Measurements from ENCODE around the gene H1-8.
"Not testable (repeated sequence)": the region's sequence is repeated elsewhere in the genome, so short reads cannot be mapped to it uniquely, and the experiment has no call there.

The H1-8 gene

DNA sequence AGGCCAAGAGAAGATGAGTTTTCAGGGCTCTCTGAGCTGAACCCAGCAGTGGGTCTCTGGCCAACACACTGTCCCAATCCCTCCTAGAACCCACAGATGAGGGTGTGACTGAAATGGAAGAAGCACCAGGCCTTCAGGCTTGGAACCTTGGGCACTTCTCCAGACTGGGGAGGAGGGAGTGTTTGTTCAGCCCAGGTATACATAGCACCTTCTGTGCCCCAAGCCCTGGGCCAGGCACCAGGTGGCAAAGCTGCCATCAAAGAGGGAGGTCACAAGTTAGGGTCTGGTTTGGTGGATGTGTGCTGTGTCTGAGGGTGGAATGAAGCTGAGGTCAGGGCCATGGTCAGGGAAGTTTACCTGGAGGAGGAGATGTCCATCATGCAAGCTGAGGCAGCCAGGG lies 30.4 kb upstream of the H1-8 start:
- DNase-seq (ENCODE audit: low read depth) = no peak
- TF ChIP-seq, protein P1, sequence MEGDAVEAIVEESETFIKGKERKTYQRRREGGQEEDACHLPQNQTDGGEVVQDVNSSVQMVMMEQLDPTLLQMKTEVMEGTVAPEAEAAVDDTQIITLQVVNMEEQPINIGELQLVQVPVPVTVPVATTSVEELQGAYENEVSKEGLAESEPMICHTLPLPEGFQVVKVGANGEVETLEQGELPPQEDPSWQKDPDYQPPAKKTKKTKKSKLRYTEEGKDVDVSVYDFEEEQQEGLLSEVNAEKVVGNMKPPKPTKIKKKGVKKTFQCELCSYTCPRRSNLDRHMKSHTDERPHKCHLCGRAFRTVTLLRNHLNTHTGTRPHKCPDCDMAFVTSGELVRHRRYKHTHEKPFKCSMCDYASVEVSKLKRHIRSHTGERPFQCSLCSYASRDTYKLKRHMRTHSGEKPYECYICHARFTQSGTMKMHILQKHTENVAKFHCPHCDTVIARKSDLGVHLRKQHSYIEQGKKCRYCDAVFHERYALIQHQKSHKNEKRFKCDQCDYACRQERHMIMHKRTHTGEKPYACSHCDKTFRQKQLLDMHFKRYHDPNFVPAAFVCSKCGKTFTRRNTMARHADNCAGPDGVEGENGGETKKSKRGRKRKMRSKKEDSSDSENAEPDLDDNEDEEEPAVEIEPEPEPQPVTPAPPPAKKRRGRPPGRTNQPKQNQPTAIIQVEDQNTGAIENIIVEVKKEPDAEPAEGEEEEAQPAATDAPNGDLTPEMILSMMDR (conservative IDR thresholded peaks at IDR 0.05; ENCODE audit: low read depth, low read length) = no peak
- no peak overlapping the region for H3K4me3 ChIP-seq (ENCODE audit: low read length)

DNA sequence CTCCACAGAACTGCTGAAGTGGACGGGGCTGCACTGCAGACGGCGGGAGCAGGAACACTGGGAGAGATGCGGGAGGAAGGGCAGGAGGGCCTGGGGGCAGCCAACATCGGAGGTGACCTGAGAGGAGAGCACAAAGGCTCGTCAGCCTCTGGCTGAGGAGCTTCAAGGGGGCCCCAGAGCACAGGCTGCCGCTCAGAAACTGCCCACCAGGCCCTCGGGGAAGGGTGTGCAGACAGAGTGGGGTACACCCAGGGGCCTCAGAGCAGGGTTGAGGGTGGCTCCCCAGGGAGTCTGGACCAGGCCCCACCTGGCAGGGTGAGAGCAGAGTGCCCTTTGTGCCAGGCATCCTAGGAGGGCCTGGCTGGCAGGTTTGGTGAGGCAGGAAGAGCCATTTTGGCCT lies 29.3 kb upstream of the H1-8 start:
- TF ChIP-seq, protein P1 (conservative IDR thresholded peaks at IDR 0.05; ENCODE audit: low read depth, low read length) = no peak
- DNase-seq (ENCODE audit: low read depth) = no peak
- H3K4me3 ChIP-seq (ENCODE audit: low read length) = no peak overlapping the region

DNA sequence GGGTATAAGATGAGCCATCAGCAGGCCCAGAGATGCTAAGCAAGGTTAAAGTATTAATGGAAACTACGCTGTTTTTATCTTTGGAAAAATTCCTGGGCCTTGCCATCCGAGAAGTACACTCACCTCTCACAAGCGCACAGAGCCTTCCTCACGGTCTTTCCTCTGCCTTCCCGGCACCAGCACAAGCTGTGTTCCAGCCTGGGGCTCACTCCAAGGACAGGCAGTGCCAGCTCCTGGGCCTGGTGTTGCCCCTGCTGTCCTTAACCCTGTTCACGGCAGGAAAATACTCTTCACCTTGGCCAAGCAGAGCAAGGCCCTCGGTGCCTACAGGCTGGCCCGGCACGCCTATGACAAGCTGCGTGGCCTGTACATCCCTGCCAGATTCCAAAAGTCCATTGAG lies 28.9 kb upstream of the H1-8 start:
- TF ChIP-seq, protein P1 (conservative IDR thresholded peaks at IDR 0.05; ENCODE audit: low read depth, low read length) = no peak
- DNase-seq (ENCODE audit: low read depth) = no peak
- no peak overlapping the region for H3K4me3 ChIP-seq (ENCODE audit: low read length)

DNA sequence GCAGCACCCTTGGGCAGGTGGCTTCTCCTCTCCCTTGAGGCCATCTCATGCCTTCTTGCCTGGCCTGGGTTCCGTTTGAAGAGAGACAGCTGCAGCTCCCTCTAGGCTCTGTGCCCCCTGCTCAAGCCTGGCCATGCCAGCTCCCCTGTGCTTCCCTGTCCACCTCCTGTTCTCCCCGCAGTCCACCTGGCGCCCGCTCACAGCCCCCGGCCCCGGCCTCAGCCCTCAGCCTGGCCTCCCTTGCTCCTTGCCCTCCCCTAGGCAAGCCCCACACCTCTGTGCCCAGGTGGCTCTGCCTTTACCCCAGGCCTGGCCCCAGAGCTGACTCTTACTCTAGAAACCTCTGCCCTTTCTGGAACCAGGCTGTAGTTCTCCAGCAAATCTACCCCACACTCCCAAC lies 28.4 kb upstream of the H1-8 start:
- no peak overlapping the region for H3K4me3 ChIP-seq (ENCODE audit: low read length)
- no peak for DNase-seq (ENCODE audit: low read depth)
- TF ChIP-seq, protein P1 (conservative IDR thresholded peaks at IDR 0.05; ENCODE audit: low read depth, low read length) = no peak

DNA sequence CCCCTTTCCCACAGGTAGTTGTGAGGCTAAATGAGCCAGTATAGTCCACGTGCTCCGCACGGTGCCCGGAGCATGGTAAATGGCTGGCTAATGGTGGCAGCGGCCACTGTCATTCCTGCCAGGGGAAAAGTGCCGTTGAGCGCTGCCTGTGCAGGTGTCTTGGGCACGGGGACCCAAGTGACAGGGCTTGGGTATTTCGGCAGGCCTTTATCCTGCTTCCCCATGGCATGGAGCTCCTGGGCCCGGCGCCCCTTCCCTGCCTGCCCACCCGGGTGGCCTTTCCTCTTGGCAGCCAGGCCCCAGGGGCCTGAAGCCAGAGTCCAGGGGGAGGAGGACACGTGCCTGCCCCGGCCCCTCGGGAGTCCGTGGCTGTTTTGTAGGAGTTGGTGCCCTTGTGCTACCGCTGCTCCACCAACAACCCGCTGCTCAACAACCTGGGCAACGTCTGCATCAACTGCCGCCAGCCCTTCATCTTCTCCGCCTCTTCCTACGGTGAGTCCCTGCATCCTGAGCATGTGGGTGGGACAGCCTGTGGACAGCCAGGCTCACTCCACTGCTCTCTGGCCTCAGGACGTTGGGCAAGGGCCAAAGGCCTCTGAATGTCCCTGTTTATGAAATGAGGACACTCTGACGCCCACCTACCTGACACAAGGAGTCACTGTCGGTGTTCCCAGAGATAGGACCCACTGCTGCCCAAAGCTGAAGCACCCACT lies 27.7 kb upstream of the H1-8 start:
- not testable (repeated sequence) for DNase-seq (ENCODE audit: low read depth); H3K4me3 ChIP-seq (ENCODE audit: low read length)

DNA sequence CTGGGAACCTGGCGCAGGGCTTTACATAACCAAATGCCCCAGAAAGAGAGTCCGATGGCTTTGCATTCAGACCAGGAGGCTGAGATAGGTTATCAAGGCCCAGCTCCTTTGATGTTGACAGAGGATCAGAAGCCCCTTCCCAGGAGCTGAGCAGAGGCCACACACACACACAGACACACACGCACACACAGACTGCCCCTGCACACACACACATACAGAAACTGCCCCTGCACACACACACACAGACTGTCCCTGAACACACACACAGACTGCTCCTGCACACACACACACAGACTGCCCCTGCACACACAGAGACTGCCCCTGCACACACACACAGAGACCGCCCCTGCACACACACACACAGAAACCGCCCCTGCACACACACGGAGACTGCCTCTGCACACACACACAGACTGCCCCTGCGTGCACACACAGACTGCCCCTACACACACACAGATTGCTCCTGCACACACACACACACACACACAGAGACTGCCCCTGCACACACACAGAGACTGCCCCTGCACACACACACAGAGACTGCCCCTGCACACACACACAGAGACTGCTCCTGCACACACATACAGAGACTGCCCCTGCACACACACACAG lies 27.0 kb upstream of the H1-8 start:
- not testable (repeated sequence) for DNase-seq (ENCODE audit: low read depth); H3K4me3 ChIP-seq (ENCODE audit: low read length)

DNA sequence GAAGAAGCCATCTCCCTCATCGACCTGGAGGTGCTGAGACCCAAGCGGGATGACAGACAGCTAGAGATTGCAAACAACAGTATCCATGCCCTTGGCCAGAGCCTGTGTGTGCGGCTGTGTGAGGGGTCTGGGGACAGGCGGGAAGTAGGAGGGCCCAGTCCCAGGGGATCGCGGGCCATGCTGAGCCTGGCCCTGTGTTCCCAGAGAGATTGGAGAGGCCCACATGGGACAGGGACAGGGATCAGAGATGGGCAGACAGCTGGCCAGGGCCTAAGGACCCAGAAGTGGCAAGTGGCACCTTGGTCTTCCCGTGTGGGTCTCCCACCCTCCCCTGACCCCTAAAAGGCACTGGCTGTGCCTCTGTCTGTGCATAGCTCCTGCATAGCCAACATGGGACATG lies 25.5 kb upstream of the H1-8 start:
- TF ChIP-seq, protein P1 (conservative IDR thresholded peaks at IDR 0.05; ENCODE audit: low read depth, low read length) = no peak
- no peak for DNase-seq (ENCODE audit: low read depth)
- H3K4me3 ChIP-seq (ENCODE audit: low read length) = no peak overlapping the region

DNA sequence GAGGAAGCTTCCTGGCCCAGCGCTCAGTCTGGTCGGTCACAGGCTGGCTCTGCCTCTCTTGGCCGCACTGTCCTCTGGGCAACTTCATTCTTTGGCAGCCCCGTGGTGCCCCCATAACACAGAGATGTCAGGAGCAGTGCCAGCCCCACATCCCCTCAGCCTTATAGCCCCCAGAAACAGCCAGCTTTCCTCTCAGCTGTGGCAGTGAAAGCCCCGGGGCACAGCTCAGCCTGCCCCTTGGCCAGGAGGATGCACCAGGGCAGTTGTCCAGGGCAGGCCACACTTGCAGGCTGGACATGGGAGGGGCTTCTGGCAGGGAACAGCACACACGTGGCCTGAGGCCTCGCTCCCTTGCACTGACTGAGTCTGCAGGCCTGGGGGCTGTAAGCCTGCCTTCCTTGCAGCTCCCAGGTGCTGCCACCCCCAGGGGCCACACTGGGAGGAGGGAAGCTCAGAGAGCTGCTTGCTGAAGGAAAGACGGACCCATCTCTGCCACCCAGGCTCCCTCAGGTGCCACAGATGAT lies 24.9 kb upstream of the H1-8 start:
- DNase-seq (ENCODE audit: low read depth) = no peak
- TF ChIP-seq, protein P1 (conservative IDR thresholded peaks at IDR 0.05; ENCODE audit: low read depth, low read length) = no peak
- no peak overlapping the region for H3K4me3 ChIP-seq (ENCODE audit: low read length)
